Measurements from ENCODE around the gene OR2T1. TPM values are rescaled to one million over a fixed set of nuclear protein-coding genes. Genes with fewer than 3 reads are reported as not detected.

OR2T1 gene
- total RNA-seq, 4 donors from 2014 or later: not detected

- DNase-seq (ENCODE audit: low spot score in 2 of 2): no peak
- TF ChIP-seq EP300 (IDR thresholded peaks at IDR 0.05) (no peak), POLR2A (IDR thresholded peaks at IDR 0.05) (no peak), CTCF (IDR thresholded peaks at IDR 0.05) (no peak)
- Histone ChIP-seq H3K4me3 (no peak overlapping the region), H3K27ac (no peak overlapping the region), H3K27me3 (no peaks in the 10 kb centered on the region), H3K4me1 (no peaks in the 10 kb centered on the region), H3K36me3 (no peaks in the 10 kb centered on the region), H3K9me3 (peaks cover 0 to 4% (median 0%) of the 10 kb centered on the region in 4 donors)
- 54 to 58% methylated on average over 4 of the region's 4 CpGs for WGBS, 2 donors
These were observed 29.1 kb upstream of the OR2T1 start for GRCh38 chr1:248373761-248374160.

GRCh38 chr1:248375446-248375845 lies 27.4 kb upstream of the OR2T1 start, which contains the start of gene OR2T6:
Gene OR2T6 (plus strand): TSS chr1:248375746. CDS start chr1:248387609, 11,863 bp downstream.
- H3K36me3 ChIP-seq: no peaks in the 10 kb centered on the region
- no peaks in the 10 kb centered on the region for H3K4me1 ChIP-seq
- no peak for DNase-seq (ENCODE audit: low spot score in 2 of 2)
- H3K4me3 ChIP-seq: no peak within 1 kb of the TSS
- H3K9me3 ChIP-seq: peaks cover 0 to 4% (median 0%) of the 10 kb centered on the region in 4 donors
- no peak within 1 kb of the TSS for H3K27ac ChIP-seq
- no peaks in the 10 kb centered on the region for H3K27me3 ChIP-seq
- TF ChIP-seq EP300 (IDR thresholded peaks at IDR 0.05) (no peak), POLR2A (IDR thresholded peaks at IDR 0.05) (no peak), CTCF (IDR thresholded peaks at IDR 0.05) (no peak)

- no peak for DNase-seq (ENCODE audit: low spot score in 2 of 2)
- no peaks in the 10 kb centered on the region for H3K4me1 ChIP-seq
- no peaks in the 10 kb centered on the region for H3K27me3 ChIP-seq
- no peaks in the 10 kb centered on the region for H3K36me3 ChIP-seq
- no peak for TF ChIP-seq CTCF (IDR thresholded peaks at IDR 0.05)
- no peak for TF ChIP-seq POLR2A (IDR thresholded peaks at IDR 0.05)
- TF ChIP-seq EP300 (IDR thresholded peaks at IDR 0.05): no peak
- H3K9me3 ChIP-seq: peaks cover 0 to 4% (median 0%) of the 10 kb centered on the region in 4 donors
- H3K27ac ChIP-seq: no peak overlapping the region
- no peak overlapping the region for H3K4me3 ChIP-seq
- WGBS, 2 donors: 62 to 73% methylated on average over 3 of the region's 3 CpGs
These were observed 25.9 kb upstream of the OR2T1 start for GRCh38 chr1:248376916-248377315.

GRCh38 chr1:248380854-248381253 lies 22.0 kb upstream of the OR2T1 start:
- 92 to 93% methylated on average over 3 of the region's 3 CpGs for WGBS, 2 donors
- no peak for TF ChIP-seq EP300 (IDR thresholded peaks at IDR 0.05)
- no peak for TF ChIP-seq POLR2A (IDR thresholded peaks at IDR 0.05)
- no peak for TF ChIP-seq CTCF (IDR thresholded peaks at IDR 0.05)
- no peaks in the 10 kb centered on the region for H3K4me1 ChIP-seq
- no peak for DNase-seq (ENCODE audit: low spot score in 2 of 2)
- no peak overlapping the region for H3K4me3 ChIP-seq
- H3K9me3 ChIP-seq: no peaks in the 10 kb centered on the region
- H3K36me3 ChIP-seq: no peaks in the 10 kb centered on the region
- H3K27me3 ChIP-seq: no peaks in the 10 kb centered on the region
- H3K27ac ChIP-seq: no peak overlapping the region

- no peak overlapping the region for H3K27ac ChIP-seq
- H3K4me3 ChIP-seq: no peak overlapping the region
- no peak for DNase-seq (ENCODE audit: low spot score in 2 of 2)
- H3K4me1 ChIP-seq: no peaks in the 10 kb centered on the region
- TF ChIP-seq CTCF (IDR thresholded peaks at IDR 0.05) (no peak), EP300 (IDR thresholded peaks at IDR 0.05) (no peak), POLR2A (IDR thresholded peaks at IDR 0.05) (no peak)
- WGBS, 2 donors: 59 to 76% methylated on average over 2 of the region's 2 CpGs
- no peaks in the 10 kb centered on the region for H3K36me3 ChIP-seq
- no peaks in the 10 kb centered on the region for H3K9me3 ChIP-seq
- H3K27me3 ChIP-seq: no peaks in the 10 kb centered on the region
These were observed 14.4 kb upstream of the OR2T1 start for GRCh38 chr1:248388426-248388825.

Measured in tibial nerve (tissue), 4 donors.